ENCODE measurements around the gene GGT5. TPM values are rescaled to one million over a fixed set of nuclear protein-coding genes. Genes with fewer than 3 reads are reported as not detected.
A peak's percentile ranks its signal among the peaks of the same experiment; 100 is the strongest.

GGT5 gene
- total RNA-seq, 1 donor from 2014 or later, result 1.3 TPM

DNA sequence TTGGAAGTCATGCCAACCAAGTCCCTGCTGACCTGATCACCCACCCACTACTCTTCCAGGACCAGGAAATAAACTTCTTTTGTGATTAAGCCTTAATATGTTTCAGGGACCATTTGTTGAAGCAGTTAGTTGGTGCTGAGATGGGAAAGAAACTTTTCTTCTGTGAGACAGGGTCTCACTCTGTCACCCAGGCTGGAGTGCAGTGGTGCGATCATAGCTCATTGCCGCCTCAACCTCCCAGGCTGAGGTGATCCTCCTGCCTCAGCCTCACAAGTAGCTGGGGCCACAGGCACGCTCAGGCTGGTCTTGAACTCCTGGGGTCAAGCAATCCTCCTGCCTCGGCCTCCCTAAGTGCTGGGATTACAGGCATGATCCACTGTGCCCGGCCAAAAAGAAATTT lies 53.0 kb downstream of the GGT5 start:
- no peak for DNase-seq (ENCODE audit: low read depth)
- TF ChIP-seq, protein P1, sequence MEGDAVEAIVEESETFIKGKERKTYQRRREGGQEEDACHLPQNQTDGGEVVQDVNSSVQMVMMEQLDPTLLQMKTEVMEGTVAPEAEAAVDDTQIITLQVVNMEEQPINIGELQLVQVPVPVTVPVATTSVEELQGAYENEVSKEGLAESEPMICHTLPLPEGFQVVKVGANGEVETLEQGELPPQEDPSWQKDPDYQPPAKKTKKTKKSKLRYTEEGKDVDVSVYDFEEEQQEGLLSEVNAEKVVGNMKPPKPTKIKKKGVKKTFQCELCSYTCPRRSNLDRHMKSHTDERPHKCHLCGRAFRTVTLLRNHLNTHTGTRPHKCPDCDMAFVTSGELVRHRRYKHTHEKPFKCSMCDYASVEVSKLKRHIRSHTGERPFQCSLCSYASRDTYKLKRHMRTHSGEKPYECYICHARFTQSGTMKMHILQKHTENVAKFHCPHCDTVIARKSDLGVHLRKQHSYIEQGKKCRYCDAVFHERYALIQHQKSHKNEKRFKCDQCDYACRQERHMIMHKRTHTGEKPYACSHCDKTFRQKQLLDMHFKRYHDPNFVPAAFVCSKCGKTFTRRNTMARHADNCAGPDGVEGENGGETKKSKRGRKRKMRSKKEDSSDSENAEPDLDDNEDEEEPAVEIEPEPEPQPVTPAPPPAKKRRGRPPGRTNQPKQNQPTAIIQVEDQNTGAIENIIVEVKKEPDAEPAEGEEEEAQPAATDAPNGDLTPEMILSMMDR (conservative IDR thresholded peaks at IDR 0.05; ENCODE audit: low read depth, low read length), result no peak
- no peak overlapping the region for H3K4me3 ChIP-seq (ENCODE audit: low read depth, low read length)

- TF ChIP-seq, protein P1 (conservative IDR thresholded peaks at IDR 0.05; ENCODE audit: low read depth, low read length), result no peak
- no peak for DNase-seq (ENCODE audit: low read depth)
- no peak overlapping the region for H3K4me3 ChIP-seq (ENCODE audit: low read depth, low read length)
Measured at GRCh38 chr22:24191381-24191841, 53.5 kb downstream of the GGT5 start.

- no peak overlapping the region for H3K4me3 ChIP-seq (ENCODE audit: low read depth, low read length)
Measured at GRCh38 chr22:24190596-24191208, 54.2 kb downstream of the GGT5 start.

DNA sequence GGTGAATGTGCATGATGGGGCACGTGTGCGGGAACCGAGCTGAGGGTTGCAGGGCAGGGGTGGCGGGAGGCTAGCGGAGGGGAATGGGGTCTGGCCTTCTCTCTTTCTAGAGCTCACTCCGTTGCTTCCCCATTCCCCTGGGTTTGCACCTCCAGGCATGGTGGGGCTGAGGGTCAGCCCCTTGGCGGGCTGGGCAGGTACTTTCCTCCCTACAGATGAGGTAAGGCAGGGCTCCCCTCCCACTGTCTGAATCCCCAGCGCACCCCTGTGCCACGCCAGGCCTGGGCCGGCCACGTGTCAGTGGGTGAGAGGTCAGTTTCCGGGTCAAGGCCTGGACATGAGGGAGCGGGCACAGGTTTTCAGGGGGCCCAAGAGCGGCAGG lies 54.7 kb downstream of the GGT5 start:
- H3K4me3 ChIP-seq (ENCODE audit: low read depth, low read length), result no peak overlapping the region
- no peak for DNase-seq (ENCODE audit: low read depth)
- TF ChIP-seq, protein P1 (conservative IDR thresholded peaks at IDR 0.05; ENCODE audit: low read depth, low read length), result no peak

More at GRCh38 chr22:24190596-24191208, 54.2 kb downstream of the GGT5 start:
- TF ChIP-seq, protein P1 (conservative IDR thresholded peaks at IDR 0.05; ENCODE audit: low read depth, low read length), result no peak
- DNase-seq (ENCODE audit: low read depth), result no peak

DNA sequence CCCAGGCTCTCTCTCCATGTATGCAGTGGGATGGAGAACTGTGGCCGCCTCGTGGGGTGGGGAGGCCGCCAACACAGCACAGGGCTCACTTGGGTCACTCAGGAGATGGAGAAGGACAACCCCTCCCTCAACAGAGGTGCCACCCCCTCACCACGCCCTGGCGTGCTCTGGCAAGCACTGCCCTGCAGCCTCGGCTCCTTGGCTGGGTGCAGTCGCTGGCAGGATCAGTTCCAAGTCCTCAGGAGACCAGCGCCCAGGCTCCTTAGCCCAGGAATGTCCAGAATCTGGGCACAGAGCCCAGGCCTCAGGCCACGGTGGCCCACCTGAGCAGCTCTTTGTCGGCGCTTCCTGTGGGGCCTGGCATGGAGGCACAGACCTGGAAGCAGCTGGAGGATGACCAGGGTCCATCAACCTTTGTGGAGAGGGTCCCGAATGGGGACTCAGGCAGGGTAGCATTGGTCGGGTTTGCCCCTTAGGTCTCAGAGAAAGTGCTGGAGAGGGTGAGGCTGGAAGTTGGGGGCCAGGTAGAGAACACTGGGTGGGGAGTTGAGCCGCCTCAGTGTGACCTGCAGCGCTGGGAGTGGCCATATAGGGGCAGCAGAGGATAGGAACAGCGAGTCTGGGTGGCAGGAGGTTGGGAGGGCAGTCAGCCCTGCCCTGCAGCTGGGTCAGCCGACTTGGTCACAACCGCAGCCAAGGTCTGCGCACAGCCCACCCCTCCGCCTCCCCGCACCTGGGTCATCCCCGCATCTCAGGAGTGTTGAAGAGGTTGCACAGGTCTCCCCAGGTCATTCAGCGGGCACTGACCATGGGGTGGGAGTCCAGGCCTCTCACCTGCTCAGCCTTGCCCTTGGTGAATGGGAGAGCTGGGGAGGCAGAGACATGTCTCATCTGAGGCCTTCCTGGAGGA lies 55.4 kb downstream of the GGT5 start:
- no peak for DNase-seq (ENCODE audit: low read depth)
- H3K4me3 ChIP-seq (ENCODE audit: low read depth, low read length), result peak overlapping the region; percentile 40
- TF ChIP-seq, protein P1 (conservative IDR thresholded peaks at IDR 0.05; ENCODE audit: low read depth, low read length), result peak; percentile 91

DNA sequence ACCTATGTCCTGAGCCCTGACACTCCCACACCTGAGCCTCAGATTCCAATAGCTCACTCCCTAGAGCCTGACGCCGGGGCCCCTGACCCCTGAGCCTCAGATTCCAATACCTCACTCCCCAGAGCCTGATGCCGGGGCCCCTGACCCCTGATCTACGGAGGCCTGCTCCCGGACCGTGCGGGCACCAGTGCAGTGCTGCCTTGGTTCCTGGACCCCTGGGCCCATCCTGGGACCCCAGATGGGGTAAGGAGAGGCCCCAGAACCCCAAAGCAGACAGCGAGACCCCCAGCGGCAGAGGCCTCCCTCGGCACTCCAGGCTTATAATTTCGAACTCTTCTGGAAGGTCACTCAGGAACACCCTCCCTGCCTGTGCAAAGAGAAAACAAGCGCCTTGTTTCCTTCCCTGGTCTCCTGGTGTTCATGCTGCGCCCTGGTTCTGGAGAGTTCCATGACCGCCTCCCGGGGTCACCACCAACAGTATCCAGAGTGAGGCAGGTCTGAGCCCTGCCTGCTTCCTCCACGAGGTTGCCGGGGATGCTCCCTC lies 56.1 kb downstream of the GGT5 start:
- TF ChIP-seq, protein P1 (conservative IDR thresholded peaks at IDR 0.05; ENCODE audit: low read depth, low read length), result no peak
- DNase-seq (ENCODE audit: low read depth), result no peak
- no peak overlapping the region for H3K4me3 ChIP-seq (ENCODE audit: low read depth, low read length)
